ENCODE results near the gene CELF6. TPM values are rescaled to one million over a fixed set of nuclear protein-coding genes. Genes with fewer than 3 reads are reported as not detected.

The CELF6 gene
- total RNA-seq, 4 donors from 2014 or later: 0.13 to 2.4 (median 0.49) TPM; not detected in 1

GRCh38 chr15:72331021-72331420 is 11.1 kb upstream of the CELF6 start:
- Histone ChIP-seq H3K27me3 (no peaks in the 10 kb centered on the region), H3K9me3 (no peaks in the 10 kb centered on the region), H3K4me1 (no peaks in the 10 kb centered on the region), H3K4me3 (no peak overlapping the region), H3K27ac (no peak overlapping the region), H3K36me3 (peaks cover 0 to 19% of the 10 kb centered on the region in 2 donors)
- ATAC-seq (no peak), DNase-seq (no peak)
- intact Hi-C loops (cut with DNase I; ENCODE audit: low total_unique reads) (no loop called here), in situ Hi-C loops (cut with MboI; ENCODE audit: low sequenced_read_pairs in 4 of 4) (no loop called here)
- no peak for TF ChIP-seq CTCF (IDR thresholded peaks at IDR 0.05 in 4 of 5, conservative IDR thresholded peaks at IDR 0.05 in 1 of 5)

DNA sequence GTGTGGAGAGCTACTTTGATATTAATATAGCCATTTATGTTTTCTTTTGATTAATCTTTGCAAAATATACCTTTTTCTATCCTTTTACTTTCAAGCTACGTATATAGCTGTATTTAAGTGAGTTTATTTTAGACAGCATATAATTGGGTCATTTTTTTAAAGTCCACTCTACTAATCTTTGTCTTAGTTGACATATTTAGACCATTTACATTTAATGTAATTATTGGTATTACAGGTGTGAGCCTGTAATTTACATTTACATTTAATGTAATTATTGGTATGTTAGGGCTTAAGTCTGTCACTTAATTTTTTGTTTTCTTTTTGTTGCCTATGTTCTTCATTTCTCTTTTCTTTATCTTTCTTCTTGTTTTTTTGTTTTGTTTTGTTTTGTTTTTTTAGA is 3.8 kb upstream of the CELF6 start:
- Histone ChIP-seq H3K4me1 (peaks cover 6 to 9% of the 10 kb centered on the region in 2 donors), H3K36me3 (peaks cover 0 to 15% of the 10 kb centered on the region in 2 donors), H3K27me3 (no peaks in the 10 kb centered on the region), H3K27ac (no peak overlapping the region), H3K4me3 (no peak overlapping the region), H3K9me3 (no peaks in the 10 kb centered on the region)
- no peak for TF ChIP-seq CTCF (IDR thresholded peaks at IDR 0.05 in 4 of 5, conservative IDR thresholded peaks at IDR 0.05 in 1 of 5)
- no peak for TF ChIP-seq POLR2A (IDR thresholded peaks at IDR 0.05)
- DNase-seq (no peak), ATAC-seq (no peak)
- intact Hi-C loops (cut with DNase I; ENCODE audit: low total_unique reads) (no loop called here), in situ Hi-C loops (cut with MboI; ENCODE audit: low sequenced_read_pairs in 4 of 4) (no loop called here)

DNA sequence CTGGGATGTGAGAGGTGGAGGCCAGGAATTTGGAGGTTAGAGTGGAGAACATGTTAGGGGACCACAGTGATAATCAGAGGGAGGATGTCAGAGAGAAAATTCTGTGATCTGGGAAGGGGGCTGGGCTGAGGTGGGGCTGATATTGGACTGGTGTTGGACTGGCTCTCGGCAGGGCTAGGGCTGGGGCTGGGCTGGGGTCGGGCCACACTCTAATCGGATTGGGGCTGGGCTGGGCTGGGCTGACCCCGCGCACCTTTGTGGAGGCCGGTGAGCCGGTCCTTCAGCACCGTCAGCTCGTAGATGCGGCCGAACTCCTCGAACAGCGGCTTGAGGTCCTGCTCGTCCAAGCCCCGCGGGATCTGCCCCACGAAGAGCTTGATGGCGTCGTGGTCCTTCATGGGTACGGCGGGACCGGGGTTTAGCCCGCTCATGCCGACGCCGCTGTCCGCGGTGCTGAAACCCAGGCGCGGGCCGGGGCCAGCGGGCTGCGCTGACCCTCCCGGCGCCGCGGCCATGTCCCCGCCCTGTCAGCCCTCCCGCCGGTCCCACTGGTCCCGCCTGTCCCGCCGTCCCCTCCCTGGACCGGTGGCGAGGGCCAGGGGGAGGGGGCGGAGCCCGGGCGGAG is 485 bp downstream of the CELF6 start:
- DNase-seq (peak; percentile 20 to 30), ATAC-seq (peak; percentile 58 to 77)
- no peaks in the 10 kb centered on the region for H3K27me3 ChIP-seq
- H3K27ac ChIP-seq: no peak overlapping the region
- no peaks in the 10 kb centered on the region for H3K36me3 ChIP-seq
- H3K9me3 ChIP-seq: no peaks in the 10 kb centered on the region
- peak overlapping the region; percentile 47 to 57 (median 52) for H3K4me3 ChIP-seq
- TF ChIP-seq POLR2A (IDR thresholded peaks at IDR 0.05) (no peak), CTCF (IDR thresholded peaks at IDR 0.05 in 4 of 5, conservative IDR thresholded peaks at IDR 0.05 in 1 of 5) (no peak)
- intact Hi-C loops (cut with DNase I; ENCODE audit: low total_unique reads): no loop called here
- H3K4me1 ChIP-seq: peaks cover 6 to 9% of the 10 kb centered on the region in 2 donors
- in situ Hi-C loops (cut with MboI; ENCODE audit: low sequenced_read_pairs in 4 of 4): no loop called here

DNA sequence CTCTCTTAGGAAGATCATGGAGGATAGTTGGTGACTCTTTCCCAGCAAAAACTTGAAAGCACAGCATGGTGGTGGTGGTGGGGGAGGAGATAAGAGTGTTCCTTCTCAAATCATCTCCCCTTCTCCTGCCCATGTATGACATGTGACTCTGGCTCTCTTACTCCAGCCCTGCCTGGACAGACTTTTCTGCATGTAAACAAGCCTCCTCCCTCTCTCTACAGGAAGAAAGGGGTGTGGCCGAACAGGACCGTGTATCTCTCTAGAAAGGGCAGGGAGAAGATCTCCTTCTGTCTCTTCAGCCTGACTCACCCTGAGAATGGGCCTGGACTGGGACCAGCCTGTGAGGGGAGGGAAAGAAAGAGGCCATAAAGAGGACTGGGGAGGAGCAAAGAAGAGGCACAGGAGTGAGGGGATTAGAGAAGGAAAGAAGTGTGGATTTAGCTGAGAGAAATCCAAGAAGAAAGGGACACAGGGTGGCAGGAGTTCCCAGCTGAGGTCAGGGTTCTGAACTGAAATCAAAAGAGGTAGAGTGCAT is 1.5 kb downstream of the CELF6 start:
- Histone ChIP-seq H3K27ac (no peak overlapping the region), H3K27me3 (no peaks in the 10 kb centered on the region), H3K36me3 (no peaks in the 10 kb centered on the region), H3K9me3 (no peaks in the 10 kb centered on the region), H3K4me1 (peaks cover 6 to 9% of the 10 kb centered on the region in 2 donors), H3K4me3 (no peak overlapping the region)
- ATAC-seq (no peak), DNase-seq (no peak)
- in situ Hi-C loops (cut with MboI; ENCODE audit: low sequenced_read_pairs in 4 of 4): no loop called here
- TF ChIP-seq CTCF (IDR thresholded peaks at IDR 0.05 in 4 of 5, conservative IDR thresholded peaks at IDR 0.05 in 1 of 5) (no peak), POLR2A (IDR thresholded peaks at IDR 0.05) (no peak)
- intact Hi-C loops (cut with DNase I; ENCODE audit: low total_unique reads): no loop called here

All from gastrocnemius medialis (tissue), 4 donors.